GM19452 (cell line): ENCODE results near the gene PTPRS.
"Not testable (repeated sequence)": the region's sequence is repeated elsewhere in the genome, so short reads cannot be mapped to it uniquely, and the experiment has no call there.

Experiments used
- ATAC-seq: cut with Tn5 transposase; IDR thresholded peaks from one replicate; pipeline ENCODE4 v1.9.1; 2021; ENCODE audit not compliant: unreplicated experiment

The PTPRS gene

DNA sequence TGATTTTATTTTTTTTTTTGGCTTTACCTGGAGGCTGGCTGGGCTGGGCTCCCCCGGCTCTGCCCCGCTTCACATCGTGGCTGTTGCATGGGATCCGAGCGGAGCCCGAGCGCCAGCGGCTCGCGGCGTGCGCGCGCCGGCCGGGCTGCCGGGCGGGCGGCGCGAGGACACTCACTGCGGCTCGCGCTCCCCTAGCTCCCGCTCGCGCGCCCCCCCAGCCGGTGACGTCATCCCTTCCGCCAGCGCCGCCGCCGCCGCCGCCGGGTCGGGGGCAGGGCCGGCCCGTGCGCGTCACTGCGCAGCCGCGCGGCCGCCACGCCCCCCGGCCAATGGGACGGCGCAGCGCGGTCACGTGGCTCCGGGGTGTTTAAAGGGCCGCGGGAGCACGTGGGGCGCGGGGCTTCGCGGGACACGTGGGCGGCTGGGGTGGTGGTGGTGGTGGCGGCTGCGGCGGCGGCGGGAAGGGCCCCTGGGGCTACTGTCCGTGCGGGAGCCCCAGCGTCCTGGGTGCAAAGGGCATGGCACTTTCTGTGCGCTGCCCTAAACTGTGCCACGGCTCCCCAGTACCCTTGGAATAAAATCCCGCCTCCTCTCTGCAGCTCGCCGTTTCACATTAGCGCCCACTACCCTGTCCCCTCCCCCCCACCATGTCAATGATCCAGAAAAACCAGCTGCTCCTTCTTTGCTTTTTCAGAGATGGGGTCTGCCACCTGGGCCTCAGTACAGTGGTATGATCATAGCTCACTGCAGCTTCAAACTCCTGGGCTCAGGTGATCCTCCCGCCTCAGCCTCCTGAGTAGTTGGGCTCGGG, at the start of gene PTPRS:
Gene PTPRS, minus strand, starts transcription at position 176 of the 811 bp plus-strand sequence. CDS start 54,672 bp downstream, outside the sequence.
- no peak for ATAC-seq

DNA sequence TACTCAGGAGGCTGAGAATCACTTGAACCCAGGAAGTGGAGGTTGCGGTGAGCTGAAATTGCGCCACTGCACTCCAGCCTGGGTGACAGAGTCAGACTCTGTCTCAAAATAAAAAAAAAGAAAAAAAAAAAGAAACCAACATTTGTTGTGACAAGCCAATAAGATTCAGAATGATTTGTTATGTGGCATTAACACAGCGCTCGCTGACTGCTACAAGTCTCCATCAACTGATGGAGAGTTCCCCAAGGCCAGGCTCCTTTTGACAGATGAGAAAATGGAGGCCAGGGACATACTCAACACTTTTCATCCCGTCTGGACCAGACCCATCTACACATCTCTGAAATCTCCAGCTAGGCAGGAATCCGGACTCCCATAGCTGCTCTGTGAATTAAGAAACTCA, 48.7 kb upstream of the PTPRS start:
- ATAC-seq, result no peak

DNA sequence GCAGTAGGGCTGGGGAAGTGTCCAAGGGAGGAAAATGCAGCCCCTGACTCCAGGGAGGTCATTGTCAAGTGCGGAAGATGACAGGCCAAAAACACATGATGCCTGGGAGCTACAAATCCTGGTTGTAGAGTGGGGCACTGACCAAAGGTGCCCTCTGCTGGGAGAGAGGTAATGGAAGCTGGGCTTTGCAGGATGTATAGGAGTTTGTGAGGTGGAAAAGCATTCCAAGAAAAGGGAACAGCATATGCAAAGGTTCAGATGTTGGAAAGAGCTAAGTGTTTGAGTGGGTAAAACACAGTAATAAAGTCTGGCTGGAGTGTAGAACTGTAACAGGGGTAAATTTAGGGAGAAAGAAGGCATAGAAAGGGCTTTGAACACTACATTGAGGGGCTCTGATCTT, 46.9 kb upstream of the PTPRS start:
- ATAC-seq, result no peak

DNA sequence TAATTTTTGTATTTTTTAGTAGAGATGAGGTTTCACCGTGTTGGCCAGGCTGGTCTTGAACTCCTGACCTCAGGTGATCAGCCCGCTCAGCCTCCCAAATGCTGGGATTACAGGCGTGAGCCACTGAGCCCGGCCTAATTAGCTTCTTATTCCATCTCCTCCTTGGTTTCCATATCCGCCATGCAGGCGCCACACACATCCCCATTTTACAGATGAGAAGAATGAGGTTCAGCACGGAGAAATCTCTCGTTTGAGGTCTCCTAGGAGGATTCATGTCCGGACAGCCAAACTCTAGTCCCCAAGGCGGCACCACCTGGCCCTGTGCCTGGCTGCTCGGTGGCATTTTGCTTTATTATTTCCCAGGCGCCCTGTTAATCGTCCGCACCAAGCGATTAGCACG, 46.2 kb upstream of the PTPRS start:
- no peak for ATAC-seq

DNA sequence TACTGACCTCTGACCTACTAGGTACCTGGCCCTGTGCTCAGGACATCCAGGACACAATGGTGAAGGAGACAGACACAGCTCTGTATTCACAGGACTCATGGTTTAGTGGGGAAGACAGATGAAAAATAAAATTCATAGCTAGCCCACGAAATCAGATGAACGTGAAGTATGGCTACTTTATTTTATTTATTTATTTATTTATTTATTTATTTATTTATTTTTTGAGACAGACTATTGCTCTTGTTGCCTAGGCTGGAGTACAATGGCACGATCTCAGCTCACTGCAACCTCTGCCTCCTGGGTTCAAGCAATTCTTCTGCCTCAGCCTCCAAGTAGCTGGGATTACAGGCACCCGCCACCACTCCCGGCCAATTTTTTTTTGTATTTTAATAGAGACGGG, 40.6 kb upstream of the PTPRS start:
- ATAC-seq, result not testable (repeated sequence)

DNA sequence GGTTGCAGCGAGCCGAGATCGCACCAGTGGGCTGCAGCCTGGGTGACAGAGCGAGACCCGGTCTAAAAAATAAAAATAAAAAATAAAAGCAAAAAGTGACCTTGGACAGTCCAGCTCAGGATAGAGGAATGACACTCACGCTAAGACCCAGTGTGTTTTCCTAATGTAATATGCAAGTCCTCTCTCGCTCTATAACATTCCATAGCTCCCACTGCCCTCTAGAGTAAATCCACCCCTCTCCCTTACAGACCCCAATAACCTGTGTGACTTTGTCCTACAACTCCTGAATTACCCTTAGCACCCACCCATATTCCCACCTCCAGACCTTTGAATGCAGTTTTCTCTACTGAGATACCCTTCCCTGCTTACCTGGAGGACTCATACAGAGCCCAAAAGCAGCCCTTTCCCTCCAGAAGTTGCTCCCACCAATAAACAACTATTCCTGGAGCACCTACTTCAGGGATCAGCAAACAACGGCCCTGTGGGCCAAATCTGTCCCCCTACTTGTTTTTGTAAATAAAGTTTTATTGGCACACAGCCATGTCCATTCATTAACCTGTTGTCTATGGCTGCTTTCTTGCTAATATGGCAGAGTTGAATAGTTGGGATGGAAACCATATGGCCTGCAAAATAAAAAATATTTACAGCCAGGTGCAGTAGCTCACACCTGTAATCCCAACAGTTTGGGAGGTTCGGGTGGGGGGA, 39.8 kb upstream of the PTPRS start:
- no peak for ATAC-seq

DNA sequence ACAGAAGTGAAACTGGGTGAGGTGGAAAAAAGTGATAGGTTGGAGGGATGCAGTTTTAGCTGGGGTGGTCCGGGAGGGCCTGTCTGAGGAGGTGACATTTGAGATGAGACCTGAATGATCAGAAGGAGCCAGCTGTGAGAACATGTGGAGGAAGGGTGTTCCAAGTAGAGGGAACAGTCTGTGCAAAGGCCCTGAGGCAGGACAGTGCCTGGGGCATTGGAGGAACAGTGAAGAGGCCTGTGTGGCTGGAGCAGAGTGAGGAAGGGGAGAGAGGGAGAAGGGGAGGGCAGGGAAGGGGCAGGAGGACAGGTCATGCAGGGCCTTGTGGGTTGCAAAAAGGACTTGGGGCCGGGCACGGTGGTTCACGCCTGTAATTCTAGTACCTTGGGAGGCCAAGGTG, 36.3 kb upstream of the PTPRS start:
- no peak for ATAC-seq

DNA sequence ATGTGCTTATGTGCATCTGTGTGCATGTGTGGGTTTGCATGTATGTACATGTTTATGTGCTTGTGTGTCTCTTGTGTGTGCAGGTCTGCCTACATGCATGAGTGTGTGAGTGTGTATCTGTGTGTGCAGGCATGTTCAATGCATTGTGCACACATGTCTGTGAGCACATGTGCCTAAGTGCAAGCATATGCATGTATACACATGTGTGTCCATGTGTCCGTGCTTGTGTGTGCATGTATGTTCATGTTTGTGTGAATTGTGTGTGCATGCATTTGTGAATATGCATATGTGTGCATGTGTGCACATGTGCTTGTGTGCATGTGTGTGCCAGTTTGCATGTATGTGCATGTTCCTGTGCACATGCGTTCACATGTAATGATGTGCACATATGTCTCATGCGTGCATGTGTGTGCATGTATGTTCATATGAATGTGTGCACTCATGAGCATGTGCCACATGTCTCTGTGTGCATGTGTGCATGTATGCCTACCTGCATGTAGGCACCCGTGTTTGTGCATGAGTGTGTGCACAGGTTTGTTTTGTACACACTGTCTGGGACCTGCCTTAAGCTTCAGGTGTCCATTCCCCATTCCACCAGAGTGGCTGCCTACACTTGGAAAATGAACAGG, 32.1 kb upstream of the PTPRS start:
- ATAC-seq, result no peak

DNA sequence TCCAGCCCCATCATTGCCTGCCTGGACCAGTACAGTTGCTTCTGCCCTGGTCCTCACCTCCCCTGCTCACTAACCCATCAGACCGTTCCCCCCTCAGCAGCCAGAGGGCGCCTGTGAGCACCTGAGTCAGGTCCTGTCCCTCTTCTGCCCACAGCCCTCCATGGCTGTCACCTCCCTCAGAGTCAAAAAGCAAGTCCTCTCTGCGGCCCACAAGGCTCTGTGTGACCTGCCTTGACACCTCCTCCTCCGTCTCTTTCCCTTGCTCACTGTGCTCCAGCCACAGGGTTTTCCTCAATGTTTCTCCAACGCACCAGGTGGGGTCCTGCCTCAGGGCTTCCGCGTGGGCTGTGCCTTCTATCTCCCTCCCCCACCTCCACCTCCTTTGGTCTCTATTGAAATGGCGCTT, 29.4 kb upstream of the PTPRS start:
- no peak for ATAC-seq

DNA sequence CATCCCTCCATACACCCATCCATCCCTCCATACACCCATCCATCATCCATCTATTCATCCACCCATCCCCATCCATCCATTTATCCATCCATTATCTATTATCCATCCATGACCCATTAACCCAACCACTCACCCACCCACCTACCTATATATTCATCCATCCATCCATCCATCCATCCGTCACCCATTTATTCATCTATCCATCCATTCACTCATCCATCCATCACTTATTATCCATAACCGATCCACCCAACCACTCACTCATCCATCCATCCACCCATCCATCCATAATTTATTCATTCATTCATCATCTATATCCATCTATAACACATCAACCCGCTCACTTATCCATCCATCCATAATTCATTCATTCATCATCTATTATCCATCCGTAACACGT, 28.7 kb upstream of the PTPRS start:
- ATAC-seq, result no peak

DNA sequence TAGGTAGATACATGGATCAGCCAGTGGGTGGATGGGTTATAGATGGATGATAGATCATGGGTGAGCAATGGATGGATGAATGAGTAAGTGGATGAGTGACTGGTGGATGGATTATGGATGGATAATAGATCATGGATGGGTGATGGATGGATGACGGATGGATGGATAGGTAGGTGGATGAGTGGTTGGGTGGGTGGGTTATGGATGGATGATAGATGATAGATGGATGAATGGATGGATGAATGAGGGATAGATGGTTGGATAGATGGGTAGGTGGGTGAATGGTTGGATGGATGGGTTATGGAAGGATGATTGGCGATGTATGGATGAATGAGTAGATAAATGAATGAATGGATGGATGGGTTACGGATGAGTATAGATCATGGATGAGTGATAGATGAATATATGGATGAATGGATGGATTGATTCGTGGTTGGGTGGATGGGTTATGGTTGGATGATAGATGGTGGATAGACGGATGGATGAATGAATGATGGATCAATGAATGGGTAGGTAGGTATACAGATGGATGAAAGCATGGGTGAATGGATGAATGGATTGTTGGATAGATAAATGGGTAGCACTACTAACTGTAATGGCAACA, 27.0 kb upstream of the PTPRS start:
- no peak for ATAC-seq

DNA sequence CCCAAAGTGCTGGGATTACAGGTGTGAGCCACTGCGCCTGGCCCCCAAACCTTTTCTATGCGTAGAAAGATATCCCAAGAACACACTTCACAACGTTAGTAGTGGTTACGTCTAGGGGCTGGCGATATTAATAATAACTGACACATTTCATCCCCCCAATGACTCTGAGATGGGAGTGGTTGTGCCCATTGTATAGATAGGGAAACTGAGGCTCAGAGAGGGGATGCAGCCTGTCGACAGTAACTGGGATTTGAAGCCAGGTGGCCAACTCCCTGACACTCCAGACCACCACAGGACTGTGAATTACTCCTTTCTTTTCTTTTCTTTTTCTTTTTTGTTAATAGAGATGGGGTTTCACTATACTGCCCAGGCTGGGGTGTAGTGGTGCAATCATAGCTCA, 25.3 kb upstream of the PTPRS start:
- no peak for ATAC-seq

DNA sequence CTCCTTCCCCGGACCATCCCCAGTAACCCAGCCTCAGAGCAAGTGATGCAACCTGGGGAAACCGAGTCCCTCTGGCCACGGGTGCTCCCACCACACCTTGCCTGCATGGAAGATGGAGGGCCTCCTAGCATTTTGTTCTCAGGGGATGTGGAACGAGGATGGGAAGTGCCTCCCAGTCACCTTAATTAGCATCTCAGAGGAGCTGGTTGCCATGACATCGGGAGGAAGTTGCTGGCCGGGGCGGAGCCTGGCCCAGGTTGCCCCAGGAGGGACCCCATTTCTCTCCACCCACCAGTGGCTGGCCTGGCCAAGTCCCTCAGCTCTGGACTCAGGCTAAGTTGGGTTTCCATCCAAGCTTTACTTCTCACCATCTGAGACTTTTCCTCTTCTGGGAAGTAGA, 24.1 kb upstream of the PTPRS start:
- no peak for ATAC-seq

DNA sequence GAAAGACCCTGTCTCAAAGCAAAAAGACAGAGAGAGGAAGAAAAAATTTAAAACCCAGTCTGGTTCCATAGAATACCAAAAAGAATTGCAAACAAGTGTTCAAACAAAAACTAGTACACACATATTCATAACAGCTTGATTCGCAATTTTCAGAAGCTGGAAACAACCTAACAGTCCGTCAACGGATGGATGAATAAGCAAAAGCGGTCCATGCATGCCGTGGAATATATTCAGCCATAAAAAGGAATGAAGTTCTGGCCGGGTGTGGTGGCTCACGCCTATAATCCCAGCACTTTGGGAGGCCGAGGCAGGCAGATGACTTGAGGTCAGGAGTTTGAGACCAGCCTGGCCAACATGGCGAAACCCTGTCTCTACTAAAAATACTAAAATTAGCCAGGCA, 21.2 kb upstream of the PTPRS start:
- ATAC-seq, result not testable (repeated sequence)

DNA sequence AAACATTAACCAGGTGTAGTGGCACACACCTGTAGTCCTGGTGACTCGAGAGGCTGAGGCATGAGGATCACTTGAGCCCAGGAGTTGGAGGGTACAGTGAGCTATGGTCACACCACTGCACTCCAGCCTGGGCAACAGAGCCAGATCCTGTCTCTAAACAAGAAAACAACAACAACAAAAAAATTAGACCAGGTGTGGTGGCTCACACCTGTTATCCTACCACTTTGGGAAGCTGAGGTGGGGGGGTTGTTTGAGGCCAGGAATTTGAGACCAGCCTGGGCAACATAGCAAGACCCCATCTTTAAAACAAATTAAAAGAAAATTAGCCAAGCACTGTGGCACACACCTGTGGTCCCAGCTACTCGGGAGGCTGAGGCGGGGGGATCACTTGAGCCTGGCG, 20.8 kb upstream of the PTPRS start:
- ATAC-seq, result no peak

DNA sequence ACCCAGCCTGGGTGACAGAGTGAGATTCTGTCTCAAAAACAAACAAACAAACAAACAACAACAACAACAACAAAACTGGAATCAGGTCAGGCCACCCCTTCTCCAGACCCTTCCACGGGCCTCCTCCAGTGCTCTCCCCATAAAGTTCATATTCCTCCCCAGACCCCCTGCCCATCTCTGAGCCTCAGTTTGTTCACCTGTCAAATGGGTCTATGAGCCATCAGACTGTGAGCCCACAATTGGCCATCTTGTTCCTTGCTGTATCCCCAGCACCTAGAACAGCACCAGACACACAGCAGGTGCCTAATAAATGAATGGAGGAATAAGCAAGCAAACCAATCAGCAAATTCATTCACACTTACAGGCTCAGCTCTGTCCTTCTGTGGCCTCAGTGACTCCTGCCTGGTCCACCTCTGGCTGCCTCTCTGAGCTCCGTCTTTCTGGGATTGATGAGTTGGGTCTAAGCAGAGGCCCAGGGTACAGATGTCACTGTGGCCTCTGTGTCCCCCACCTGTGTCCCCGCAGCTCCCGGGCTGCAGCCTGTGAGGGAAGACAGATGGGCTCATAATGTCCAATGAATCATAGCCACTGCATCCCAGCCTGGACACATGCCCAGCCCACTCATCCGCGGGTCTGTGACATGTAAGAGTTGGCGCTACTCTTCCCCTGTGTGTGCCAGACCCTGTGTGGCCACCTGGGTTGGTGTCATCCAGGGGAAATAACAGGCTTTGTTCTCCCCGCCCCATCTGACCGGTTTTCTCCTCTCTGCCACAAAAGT, 19.6 kb upstream of the PTPRS start:
- ATAC-seq, result no peak

DNA sequence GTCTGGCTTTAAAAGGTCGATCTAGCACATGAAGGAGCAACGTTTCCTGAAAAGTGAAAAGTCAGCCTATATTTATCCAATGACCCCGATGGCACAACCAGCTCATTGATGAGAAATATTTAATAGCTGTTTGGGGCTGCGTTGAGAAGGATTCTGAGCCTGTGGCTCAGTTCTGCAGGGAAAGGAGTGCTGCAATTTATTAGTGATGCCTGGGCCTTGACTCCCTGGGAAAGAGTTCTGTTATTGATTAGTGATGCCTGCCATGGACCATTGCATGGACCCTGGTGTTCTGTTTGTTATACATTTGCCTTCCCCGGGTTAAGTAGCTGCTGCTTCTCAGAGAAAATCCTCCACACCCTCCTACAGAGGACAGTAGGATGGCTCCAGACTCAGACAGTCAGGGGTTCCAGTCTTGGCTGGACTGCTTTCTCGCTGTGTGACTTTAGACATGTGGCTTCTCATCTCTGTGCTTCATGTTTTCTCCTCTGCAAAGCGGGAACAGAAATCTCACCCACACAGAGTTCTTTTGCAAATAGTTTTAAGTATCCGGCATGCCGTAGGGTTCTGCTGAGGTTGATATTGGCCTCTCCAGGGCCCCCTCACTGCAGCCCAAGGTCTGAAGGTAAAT, 17.7 kb upstream of the PTPRS start:
- ATAC-seq, result no peak

DNA sequence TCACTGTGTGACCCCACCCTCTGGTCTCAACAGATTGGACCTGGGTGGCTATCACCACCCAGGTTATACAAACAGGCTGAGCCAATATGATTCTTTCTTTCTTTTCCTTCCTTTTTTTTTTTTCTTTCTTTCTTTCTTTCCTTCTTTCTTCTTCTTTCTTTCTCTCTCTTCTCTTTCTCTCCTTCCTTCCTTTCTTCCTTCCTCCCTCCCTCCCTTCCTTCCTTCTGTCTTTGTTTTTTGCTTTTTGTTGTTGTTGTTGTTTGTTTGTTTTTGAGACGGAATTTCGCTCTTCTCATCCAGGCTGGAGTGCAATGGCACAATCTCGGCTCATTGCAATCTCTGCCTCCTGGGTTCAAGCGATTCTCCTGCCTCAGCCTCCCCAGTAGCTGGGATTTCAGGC, 17.0 kb upstream of the PTPRS start:
- ATAC-seq, result no peak

DNA sequence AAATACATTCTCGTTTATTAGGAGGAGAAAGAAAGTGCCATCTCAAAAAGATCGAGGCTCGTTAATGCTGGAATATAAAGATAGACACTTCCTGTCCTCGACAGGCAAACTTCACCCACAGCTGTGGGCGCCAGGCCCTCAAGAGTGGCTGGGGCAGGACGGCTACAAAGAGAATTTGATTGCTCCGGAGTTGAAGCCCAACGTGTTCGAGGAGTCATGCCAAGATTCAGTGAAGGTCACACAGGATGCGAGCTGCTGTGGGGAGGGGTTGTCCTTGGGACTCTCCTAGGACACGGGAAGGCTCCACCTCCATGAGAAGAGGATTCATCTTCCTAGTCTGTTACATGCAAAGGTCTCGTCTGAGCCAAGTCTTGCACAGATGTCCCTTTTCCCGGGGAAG, 16.3 kb upstream of the PTPRS start:
- ATAC-seq, result no peak

DNA sequence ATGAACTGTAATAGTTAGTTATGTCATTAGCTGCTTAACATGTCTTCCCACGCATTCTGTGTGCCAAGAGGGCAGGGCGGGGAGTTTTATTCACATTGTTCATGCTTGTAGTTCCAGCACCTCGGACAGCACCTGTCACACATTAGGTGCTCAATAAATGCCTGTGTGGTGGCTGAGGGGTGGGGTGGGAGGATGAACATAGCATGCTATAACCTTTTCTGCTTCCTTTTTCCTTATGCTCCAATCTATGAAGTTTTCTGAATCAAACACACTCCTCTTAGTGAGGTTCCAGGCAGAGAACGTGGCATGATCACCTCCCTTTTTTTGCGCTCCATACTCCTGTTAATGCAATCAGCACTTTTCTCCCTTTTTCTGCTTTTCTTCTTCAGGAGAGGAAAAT, 15.8 kb upstream of the PTPRS start:
- ATAC-seq, result no peak

DNA sequence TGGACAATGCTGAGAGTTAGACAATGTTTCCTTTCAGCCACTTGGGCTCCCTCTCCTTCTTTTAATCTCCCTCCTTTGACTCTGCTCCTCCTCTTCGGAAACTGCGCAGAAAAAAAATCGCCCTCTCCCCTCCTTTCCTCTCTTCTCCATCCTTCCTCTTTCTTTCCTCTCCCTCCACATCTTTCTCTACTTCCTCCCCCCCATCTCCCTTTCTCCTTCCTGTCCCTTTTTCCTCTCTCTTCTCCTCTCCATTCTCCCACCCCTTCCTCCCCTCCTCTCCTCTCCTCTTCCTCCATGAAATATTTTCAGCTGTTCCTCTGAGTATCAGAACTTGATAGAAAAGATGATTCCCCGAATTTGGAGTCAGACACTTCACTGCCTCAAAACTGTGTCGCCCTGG, 15.1 kb upstream of the PTPRS start:
- no peak for ATAC-seq
